Endothelial cell (in vitro differentiated cells): ENCODE results near the gene AFDN. TPM values are rescaled to one million over a fixed set of nuclear protein-coding genes. Genes with fewer than 3 reads are reported as not detected.

Experiments
- DNase-seq: peaks from one replicate; pipeline ENCODE4 v3.0.0; 2021; ENCODE audit warnings: low spot score
- H3K27ac Mint-ChIP-seq: one replicate; pipeline ENCODE4 v1.8.0; 2021; ENCODE audit warnings: mixed read lengths, inconsistent platforms; ENCODE audit not compliant: unreplicated experiment
- H3K27me3 Mint-ChIP-seq: one replicate; pipeline ENCODE4 v1.8.0; 2021; ENCODE audit warnings: mild to moderate bottlenecking, moderate library complexity, mixed read lengths, inconsistent platforms; ENCODE audit not compliant: unreplicated experiment
- H3K36me3 Mint-ChIP-seq: one replicate; pipeline ENCODE4 v1.8.0; 2021; ENCODE audit warnings: mild to moderate bottlenecking, low read depth, mixed read lengths, inconsistent platforms; ENCODE audit not compliant: unreplicated experiment
- H3K4me1 Mint-ChIP-seq: one replicate; pipeline ENCODE4 v1.8.0; 2021; ENCODE audit warnings: mild to moderate bottlenecking, mixed read lengths, inconsistent platforms; ENCODE audit not compliant: unreplicated experiment
- H3K4me3 Mint-ChIP-seq: one replicate; pipeline ENCODE4 v1.8.0; 2021; ENCODE audit warnings: mild to moderate bottlenecking, mixed read lengths, inconsistent platforms; ENCODE audit not compliant: unreplicated experiment
- H3K9me3 Mint-ChIP-seq: one replicate; pipeline ENCODE4 v1.8.0; 2021; ENCODE audit warnings: mixed read lengths, inconsistent platforms; ENCODE audit not compliant: unreplicated experiment
- CTCF ChIP-seq: fragments of 200-600 bp; sonication (generic); IDR thresholded peaks from one replicate; pipeline ENCODE4 v1.5.0; 2021; ENCODE audit warnings: antibody characterized with exemption; ENCODE audit not compliant: unreplicated experiment
- total RNA-seq: library from RNA; stranded (reverse); fragmentation: NEBNext Ultra II Directional; extraction: Animal tissue kit (Norgen Biotek cat#: 25700); gene quantifications from one replicate; pipeline ENCODE4 v1.2.1, GENCODE V29; 2021; ENCODE audit not compliant: unreplicated experiment

The AFDN gene
- total RNA-seq, 1 donor from 2014 or later, result 306 TPM

- Mint-ChIP-seq H3K4me3 (no peak overlapping the region), H3K4me1 (peaks cover 13% of the 10 kb centered on the region), H3K36me3 (peaks cover 45% of the 10 kb centered on the region), H3K27me3 (peaks cover 3% of the 10 kb centered on the region), H3K9me3 (no peaks in the 10 kb centered on the region), H3K27ac (no peak overlapping the region)
- TF ChIP-seq CTCF, result no peak
- DNase-seq, result no peak
These were observed 127.4 kb downstream of the AFDN start for GRCh38 chr6:167954151-167954550.

GRCh38 chr6:167956491-167956890, 129.8 kb downstream of the AFDN start:
- Mint-ChIP-seq H3K4me1 (peaks cover 4% of the 10 kb centered on the region), H3K36me3 (peaks cover 26% of the 10 kb centered on the region), H3K27me3 (peaks cover 2% of the 10 kb centered on the region), H3K9me3 (no peaks in the 10 kb centered on the region), H3K4me3 (no peak overlapping the region), H3K27ac (no peak overlapping the region)
- no peak for TF ChIP-seq CTCF
- no peak for DNase-seq

GRCh38 chr6:167956983-167957492, 130.3 kb downstream of the AFDN start:
- TF ChIP-seq CTCF, result no peak
- peaks cover 23% of the 10 kb centered on the region for H3K36me3 Mint-ChIP-seq
- no peak overlapping the region for H3K4me3 Mint-ChIP-seq
- no peaks in the 10 kb centered on the region for H3K9me3 Mint-ChIP-seq
- H3K27me3 Mint-ChIP-seq, result peaks cover 5% of the 10 kb centered on the region
- DNase-seq, result no peak
- peaks cover 4% of the 10 kb centered on the region for H3K4me1 Mint-ChIP-seq
- no peak overlapping the region for H3K27ac Mint-ChIP-seq

GRCh38 chr6:167957626-167958025, 130.9 kb downstream of the AFDN start:
- H3K9me3 Mint-ChIP-seq, result no peaks in the 10 kb centered on the region
- no peak overlapping the region for H3K27ac Mint-ChIP-seq
- TF ChIP-seq CTCF, result no peak
- DNase-seq, result no peak
- H3K27me3 Mint-ChIP-seq, result peaks cover 7% of the 10 kb centered on the region
- no peak overlapping the region for H3K4me3 Mint-ChIP-seq
- peaks cover 7% of the 10 kb centered on the region for H3K4me1 Mint-ChIP-seq
- H3K36me3 Mint-ChIP-seq, result peaks cover 22% of the 10 kb centered on the region

- Mint-ChIP-seq H3K9me3 (no peaks in the 10 kb centered on the region), H3K4me1 (peaks cover 31% of the 10 kb centered on the region), H3K27ac (no peak overlapping the region), H3K27me3 (peaks cover 13% of the 10 kb centered on the region), H3K4me3 (no peak overlapping the region), H3K36me3 (peaks cover 37% of the 10 kb centered on the region)
- no peak for TF ChIP-seq CTCF
- DNase-seq, result no peak
These were observed 133.9 kb downstream of the AFDN start for GRCh38 chr6:167960579-167960978.
